H1 (cell line): Measurements from ENCODE around the gene HSF2. TPM values are rescaled to one million over a fixed set of nuclear protein-coding genes. Genes with fewer than 3 reads are reported as not detected.

ENCODE experiments used
- CTCF ChIA-PET: fragments of 300-600 bp; sonication (Branson Sonifier 250); formaldehyde crosslinking; loops from one replicate; lab custom pipeline; 2021; ENCODE audit not compliant: partially characterized antibody; lab: Charles Lee
- POLR2A ChIA-PET: fragments of 300-600 bp; sonication (Branson Sonifier 250); formaldehyde crosslinking; loops from one replicate; lab custom pipeline; 2021; ENCODE audit warnings: inconsistent platforms; ENCODE audit not compliant: partially characterized antibody; lab: Charles Lee
- DNase-seq, 2 experiments: peaks; one replicate each; pipeline versions ENCODE4 v3.0.0 to v3.0.0-alpha.2; 2010 to 2022; ENCODE audit warnings: low spot score in 2 of 2, low read depth in 1 of 2, mixed read lengths in 1 of 2
- FAIRE-seq: peaks from 2 replicates; lab custom pipeline; 2011; peaks lifted over from hg19 to GRCh38; lab: Jason Lieb, UNC
- H2AFZ ChIP-seq: 2 replicates; pipeline ENCODE4 v1.8.1; 2012; ENCODE audit warnings: low read length, inconsistent platforms
- H2AK5ac ChIP-seq: 2 replicates; pipeline ENCODE4 v1.6.1; 2013; ENCODE audit warnings: low read depth, low read length
- H2BK120ac ChIP-seq: replicated peaks from 2 replicates; pipeline ENCODE3; 2013; ENCODE audit warnings: low read depth, low read length, inconsistent platforms
- H2BK12ac ChIP-seq: 2 replicates; pipeline ENCODE4 v1.6.1; 2013; ENCODE audit warnings: low read depth, low read length
- H2BK15ac ChIP-seq: 2 replicates; pipeline ENCODE4 v1.6.1; 2013; ENCODE audit warnings: low read length
- H2BK20ac ChIP-seq: 2 replicates; pipeline ENCODE4 v1.6.1; 2013; ENCODE audit warnings: low read length
- H2BK5ac ChIP-seq: 2 replicates; pipeline ENCODE4 v1.6.1; 2013; ENCODE audit warnings: low read depth, low read length
- H3K14ac ChIP-seq: 2 replicates; pipeline ENCODE4 v1.6.1; 2013; ENCODE audit warnings: inconsistent platforms; ENCODE audit not compliant: insufficient read length
- H3K18ac ChIP-seq: 2 replicates; pipeline ENCODE4 v1.6.1; 2013; ENCODE audit warnings: low read length; ENCODE audit errors: extremely low read depth
- H3K23ac ChIP-seq: 2 replicates; pipeline ENCODE4 v1.6.1; 2013; ENCODE audit warnings: inconsistent platforms; ENCODE audit not compliant: insufficient read length
- H3K23me2 ChIP-seq: 2 replicates; pipeline ENCODE4 v1.6.1; 2013; ENCODE audit warnings: low read depth, low read length
- H3K27ac ChIP-seq: 2 replicates; pipeline ENCODE4 v1.6.1; 2011; ENCODE audit warnings: low read depth, low read length, inconsistent platforms
- H3K27me3 ChIP-seq, 4 experiments: replicated peaks in 1 of 4; 1 replicate in 1 of 4; 2 replicates in 3 of 4; pipeline versions ENCODE4 v1.6.1 to v1.8.1; 2011 to 2013; ENCODE audit warnings: low read length in 3 of 4, mild to moderate bottlenecking in 3 of 4, inconsistent platforms in 2 of 4, mixed read lengths in 2 of 4, moderate library complexity in 1 of 4; ENCODE audit not compliant: control insufficient read depth in 3 of 4, insufficient read depth in 3 of 4; ENCODE audit errors: extremely low read depth in 1 of 4
- H3K36me3 ChIP-seq, 4 experiments: 2 replicates each; pipeline versions ENCODE4 v1.6.1 to v1.8.1; 2011 to 2013; ENCODE audit warnings: mild to moderate bottlenecking in 4 of 4, low read length in 3 of 4, moderate library complexity in 2 of 4, control low read depth in 1 of 4, inconsistent platforms in 1 of 4; ENCODE audit not compliant: insufficient read depth in 4 of 4, control insufficient read depth in 2 of 4
- H3K4ac ChIP-seq: replicated peaks from 2 replicates; pipeline ENCODE3; 2013; ENCODE audit warnings: low read length, low read depth, mixed read lengths, inconsistent platforms; ENCODE audit not compliant: insufficient read length
- H3K4me1 ChIP-seq, 4 experiments: replicated peaks in 1 of 4; 1 replicate in 1 of 4; 2 replicates in 3 of 4; pipeline versions ENCODE4 v1.6.1 to v1.8.1; 2011 to 2013; ENCODE audit warnings: low read length in 3 of 4, inconsistent platforms in 2 of 4, mixed read lengths in 1 of 4; ENCODE audit not compliant: insufficient read depth in 4 of 4, control insufficient read depth in 3 of 4
- H3K4me2 ChIP-seq, 2 experiments: 2 replicates each; pipeline versions ENCODE4 v1.6.1 to v1.8.1; 2011 to 2013; ENCODE audit warnings: low read depth in 2 of 2, low read length in 2 of 2, control low read depth in 1 of 2, inconsistent platforms in 1 of 2, mild to moderate bottlenecking in 1 of 2; ENCODE audit not compliant: insufficient read depth in 1 of 2
- H3K4me3 ChIP-seq, 4 experiments: fragments of 200-600, 300-600 bp in 1 of 4; sonication (generic), shearing (Covaris generic), sonication (Bioruptor Twin) in 1 of 4; 2 replicates each; pipeline versions ENCODE4 v1.5.1 to v1.8.1; 2011 to 2016; ENCODE audit warnings: low read length in 4 of 4, low read depth in 3 of 4, control low read depth in 2 of 4, inconsistent platforms in 2 of 4, mild to moderate bottlenecking in 2 of 4, mixed read lengths in 1 of 4, moderate library complexity in 1 of 4; ENCODE audit not compliant: insufficient read depth in 2 of 4; ENCODE audit errors: extremely low read depth in 1 of 4
- H3K56ac ChIP-seq: replicated peaks from 2 replicates; pipeline ENCODE3; 2013; ENCODE audit warnings: low read depth, mild to moderate bottlenecking, mixed read lengths, low read length, inconsistent platforms; ENCODE audit not compliant: insufficient read length
- H3K79me1 ChIP-seq: 2 replicates; pipeline ENCODE4 v1.6.1; 2013; ENCODE audit warnings: low read depth, low read length, control low read depth
- H3K79me2 ChIP-seq, 2 experiments: 2 replicates each; pipeline versions ENCODE4 v1.6.1 to v1.8.1; 2012 to 2013; ENCODE audit warnings: low read length in 2 of 2, mild to moderate bottlenecking in 2 of 2, inconsistent platforms in 1 of 2; ENCODE audit not compliant: insufficient read depth in 2 of 2, control insufficient read depth in 1 of 2
- H3K9ac ChIP-seq, 4 experiments: replicated peaks in 1 of 4; 1 replicate in 1 of 4; 2 replicates in 3 of 4; pipeline versions ENCODE4 v1.6.1 to v1.8.1; 2011 to 2013; ENCODE audit warnings: low read depth in 3 of 4, low read length in 3 of 4, control low read depth in 2 of 4, mild to moderate bottlenecking in 2 of 4, moderate library complexity in 2 of 4, inconsistent platforms in 1 of 4; ENCODE audit errors: extremely low read depth in 1 of 4
- H3K9me3 ChIP-seq, 2 experiments: 2 replicates each; pipeline versions ENCODE4 v1.6.1 to v1.8.1; 2012 to 2013; ENCODE audit warnings: mild to moderate bottlenecking in 2 of 2, moderate library complexity in 2 of 2, control low read depth in 1 of 2, inconsistent platforms in 1 of 2, low read depth in 1 of 2, low read length in 1 of 2, mixed read lengths in 1 of 2; ENCODE audit not compliant: insufficient read depth in 2 of 2
- H4K20me1 ChIP-seq, 2 experiments: replicated peaks in 1 of 2; 2 replicates each; pipeline versions ENCODE3 to v1.8.1; 2011 to 2013; ENCODE audit warnings: inconsistent platforms in 2 of 2, low read length in 2 of 2, mild to moderate bottlenecking in 1 of 2; ENCODE audit not compliant: insufficient read depth in 2 of 2, control insufficient read depth in 1 of 2
- H4K5ac ChIP-seq: 2 replicates; pipeline ENCODE4 v1.6.1; 2013; ENCODE audit warnings: low read length, low read depth, mixed read lengths, inconsistent platforms; ENCODE audit not compliant: insufficient read length
- H4K8ac ChIP-seq: 2 replicates; pipeline ENCODE4 v1.8.0; 2013; ENCODE audit warnings: mild to moderate bottlenecking, moderate library complexity, low read length, inconsistent platforms; ENCODE audit not compliant: insufficient read depth; ENCODE audit errors: extremely low read depth
- H4K91ac ChIP-seq: replicated peaks from 2 replicates; pipeline ENCODE3; 2013; ENCODE audit warnings: low read length, mixed read lengths, inconsistent platforms; ENCODE audit not compliant: insufficient read length
- ASH2L ChIP-seq: fragments of 200-600, 300-600 bp; sonication (generic); IDR thresholded peaks from one replicate; pipeline ENCODE4 v1.7.1; 2017; ENCODE audit warnings: low read length
- CTCF ChIP-seq, 3 experiments: IDR thresholded peaks; 1 replicate in 2 of 3; 2 replicates in 1 of 3; pipeline versions ENCODE4 v1.5.1 to v1.6.1; 2011; ENCODE audit warnings: low read length in 3 of 3, mild to moderate bottlenecking in 3 of 3, inconsistent platforms in 2 of 3, low read depth in 1 of 3, moderate library complexity in 1 of 3; ENCODE audit not compliant: insufficient read depth in 1 of 3; ENCODE audit errors: control extremely low read depth in 1 of 3
- FOSL1 ChIP-seq: IDR thresholded peaks from 2 replicates; pipeline ENCODE4 v1.6.1; 2011; ENCODE audit warnings: mild to moderate bottlenecking, low read depth, low read length, moderate library complexity; ENCODE audit not compliant: insufficient read depth
- MAX ChIP-seq: IDR thresholded peaks from 2 replicates; pipeline ENCODE4 v1.6.1; 2012; ENCODE audit warnings: inconsistent platforms
- RAD21 ChIP-seq, 2 experiments: IDR thresholded peaks in 1 of 2; conservative IDR thresholded peaks in 1 of 2; 2 replicates each; pipeline ENCODE4 v1.6.1; 2011; ENCODE audit warnings: low read depth in 2 of 2, low read length in 2 of 2, improper control_type of control experiment in 1 of 2, inconsistent platforms in 1 of 2, mild to moderate bottlenecking in 1 of 2, moderate library complexity in 1 of 2
- WGBS, 2 experiments: shearing (Covaris generic) in 1 of 2; methylation state at CpG; one replicate each; pipeline versions ENCODE4 v1.1.6 to v1.1.7; 2013 to 2015; ENCODE audit warnings: low lambda C conversion rate in 2 of 2, mixed read lengths in 2 of 2, inconsistent platforms in 1 of 2, low coverage in 1 of 2, missing lambda C conversion rate in 1 of 2; ENCODE audit not compliant: insufficient replicate concordance in 2 of 2, insufficient coverage in 1 of 2, insufficient read length in 1 of 2; ENCODE audit errors: extremely low coverage in 1 of 2, missing lambda C conversion rate in 1 of 2; 5-methylcytosine and 5-hydroxymethylcytosine counted together
- polyA plus RNA-seq, 7 experiments: library from polyadenylated mRNA; depleted of rRNA in 3 of 7; stranded (reverse) in 5 of 7; unstranded in 2 of 7; fragments of >200 nt in 5 of 7; fragments of 200-250 nt in 2 of 7; gene quantifications; 1 replicate in 5 of 7; 2 replicates in 1 of 7; 4 replicates in 1 of 7; pipeline versions ENCODE4 v1.2.1 to v1.2.3, GENCODE V29; 2011 to 2013; ENCODE audit warnings: missing spikeins in 2 of 7, mixed read lengths in 2 of 7
- total RNA-seq: library from RNA; stranded (reverse); fragmentation: NEBNext Ultra II Directional; extraction: Animal tissue kit (Norgen Biotek cat#: 25700); gene quantifications from 2 replicates; pipeline ENCODE4 v1.2.1, GENCODE V29; 2021

HSF2 gene
- total and polyA plus RNA-seq, 2 of the 8 experiments (the other 6 are each of a cell fraction or from before 2014, with no cell fraction given): 16.3 to 18.3 TPM

- H3K4ac ChIP-seq: no peak overlapping the region
- H4K8ac ChIP-seq: no peak overlapping the region
- no peaks in the 10 kb centered on the region for H3K4me1 ChIP-seq
- no peak overlapping the region for H2AK5ac ChIP-seq
- ChIA-PET CTCF (interaction anchor here (0.7 to 4.1 kb wide), 4 partner anchors 20 to 367 kb away, joined by 4 to 16 read pairs (median 4); partner anchors contain the start of gene SMPDL3A), POLR2A (interaction anchor here (0.8 to 1.6 kb wide), 2 partner anchors 11 to 208 kb away, joined by 3 to 19 read pairs; no protein-coding TSS in a partner anchor)
- H2BK12ac ChIP-seq: peak overlapping the region; percentile 80; the same call in 1 of the 2 replicates
- H2BK120ac ChIP-seq: no peak overlapping the region
- DNase-seq (no peak), FAIRE-seq (no peak)
- peak overlapping the region; percentile 84 for H4K5ac ChIP-seq
- H4K20me1 ChIP-seq: no peaks in the 10 kb centered on the region
- no peaks in the 10 kb centered on the region for H3K9me3 ChIP-seq
- H2BK15ac ChIP-seq: peak overlapping the region; percentile 92; the same call in 1 of the 2 replicates
- 20% methylated on average over 8 of the region's 8 CpGs; no CpG with 5 or more reads in 1 of the 2 experiments for WGBS, 2 experiments
- H3K79me1 ChIP-seq: no peaks in the 10 kb centered on the region; the same call in 1 of the 2 replicates
- H3K23ac ChIP-seq: no peak overlapping the region
- H3K18ac ChIP-seq: peak overlapping the region; percentile 84
- H3K27me3 ChIP-seq: no peaks in the 10 kb centered on the region
- H3K23me2 ChIP-seq: peaks cover 4% of the 10 kb centered on the region
- peaks cover 0 to 46% of the 10 kb centered on the region in 2 experiments; a peak in 3 of 4 replicates for H3K79me2 ChIP-seq
- H3K4me2 ChIP-seq: peak overlapping the region; percentile 77 to 83
- H2BK20ac ChIP-seq: no peak overlapping the region
- H3K9ac ChIP-seq: peak overlapping the region; percentile 14 to 96 (median 94)
- H3K27ac ChIP-seq: peak overlapping the region; percentile 94
- peak overlapping the region; percentile 77 for H3K56ac ChIP-seq
- peak overlapping the region; percentile 91 to 99 (median 94) for H3K4me3 ChIP-seq
- no peak overlapping the region for H3K14ac ChIP-seq
- H3K36me3 ChIP-seq: no peaks in the 10 kb centered on the region
- TF ChIP-seq MAX (no peak), ASH2L (no peak), CTCF (IDR thresholded peaks at IDR 0.05; ENCODE audit: control extremely low read depth in 1 of 3, insufficient read depth in 1 of 3, low read depth in 1 of 3, low read length in 3 of 3) (no peak), FOSL1 (no peak), RAD21 (IDR thresholded peaks at IDR 0.05 in 1 of 2, conservative IDR thresholded peaks at IDR 0.05 in 1 of 2; ENCODE audit: low read depth in 2 of 2, low read length in 2 of 2) (no peak)
- TF ChIP-seq, all 59 proteins: peak for 0
- H2AFZ ChIP-seq: peak overlapping the region; percentile 98
- H2BK5ac ChIP-seq: peak overlapping the region; percentile 97
- H4K91ac ChIP-seq: no peak overlapping the region
Observed at GRCh38 chr6:122472022-122472340, 72.5 kb downstream of the HSF2 start.
